ENCODE results near the gene RAB8B. TPM values are rescaled to one million over a fixed set of nuclear protein-coding genes. Genes with fewer than 3 reads are reported as not detected.

RAB8B gene
- total RNA-seq, 1 experiment from 2014 or later: 16.0 TPM

DNA sequence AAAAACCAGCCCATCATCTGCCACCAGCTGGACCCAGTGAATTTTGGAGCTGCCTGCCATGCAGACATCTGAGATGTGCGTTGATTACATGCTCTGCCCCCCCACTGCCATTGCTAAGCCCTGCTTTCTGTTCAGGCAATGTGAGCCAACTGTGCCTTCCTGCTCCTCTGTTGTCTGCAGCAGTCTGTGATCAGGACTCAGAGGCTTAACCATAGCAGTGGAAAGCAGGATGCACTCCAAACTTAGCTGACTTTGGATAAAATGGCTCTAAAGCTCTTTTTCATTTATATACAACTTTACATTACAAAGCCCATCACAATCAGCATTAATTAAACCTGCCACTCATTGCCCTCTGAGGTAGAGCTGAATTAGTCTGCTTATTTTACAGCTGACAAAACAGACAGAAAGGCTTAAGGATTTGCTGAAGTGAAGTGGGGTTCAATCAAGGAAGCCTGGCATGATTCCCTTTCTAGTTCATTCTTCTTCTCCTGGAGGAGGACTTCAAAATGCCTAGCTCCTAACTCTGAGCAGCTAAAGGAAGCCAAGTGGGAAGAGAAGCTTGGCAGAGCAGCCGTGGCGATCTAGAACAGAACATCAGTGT, 16.5 kb upstream of the RAB8B start:
- Mint-ChIP-seq H3K4me1 (ENCODE audit: low read depth, unreplicated experiment) (no peaks in the 10 kb centered on the region), H3K27ac (ENCODE audit: unreplicated experiment) (no peak overlapping the region), H3K9me3 (ENCODE audit: low read depth, unreplicated experiment) (no peaks in the 10 kb centered on the region), H3K4me3 (ENCODE audit: low read depth, unreplicated experiment) (no peak overlapping the region), H3K36me3 (ENCODE audit: insufficient read depth, unreplicated experiment) (no peaks in the 10 kb centered on the region), H3K27me3 (ENCODE audit: unreplicated experiment) (no peaks in the 10 kb centered on the region)
- DNase-seq: no peak
- intact Hi-C loops (cut with micrococcal nuclease; ENCODE audit: unreplicated experiment): no loop called here
- BruUV-seq (replicated peaks): no TSS peak
- CTCF ChIA-PET: interaction anchor here (0.5 kb wide), 1 partner anchor 882 kb away, joined by 3 read pairs; no protein-coding TSS in a partner anchor
- TF ChIP-seq CTCF (IDR thresholded peaks at IDR 0.05; ENCODE audit: unreplicated experiment): no peak

- CTCF ChIA-PET: no interaction called here
- Mint-ChIP-seq H3K4me3 (ENCODE audit: low read depth, unreplicated experiment) (no peak overlapping the region), H3K27me3 (ENCODE audit: unreplicated experiment) (no peaks in the 10 kb centered on the region), H3K4me1 (ENCODE audit: low read depth, unreplicated experiment) (no peaks in the 10 kb centered on the region), H3K27ac (ENCODE audit: unreplicated experiment) (no peak overlapping the region), H3K36me3 (ENCODE audit: insufficient read depth, unreplicated experiment) (no peaks in the 10 kb centered on the region), H3K9me3 (ENCODE audit: low read depth, unreplicated experiment) (no peaks in the 10 kb centered on the region)
- DNase-seq: no peak
- no TSS peak for BruUV-seq (replicated peaks)
- TF ChIP-seq CTCF (IDR thresholded peaks at IDR 0.05; ENCODE audit: unreplicated experiment): no peak
- intact Hi-C loops (cut with micrococcal nuclease; ENCODE audit: unreplicated experiment): no loop called here
Observed at GRCh38 chr15:63176302-63176701, 13.1 kb upstream of the RAB8B start.

DNA sequence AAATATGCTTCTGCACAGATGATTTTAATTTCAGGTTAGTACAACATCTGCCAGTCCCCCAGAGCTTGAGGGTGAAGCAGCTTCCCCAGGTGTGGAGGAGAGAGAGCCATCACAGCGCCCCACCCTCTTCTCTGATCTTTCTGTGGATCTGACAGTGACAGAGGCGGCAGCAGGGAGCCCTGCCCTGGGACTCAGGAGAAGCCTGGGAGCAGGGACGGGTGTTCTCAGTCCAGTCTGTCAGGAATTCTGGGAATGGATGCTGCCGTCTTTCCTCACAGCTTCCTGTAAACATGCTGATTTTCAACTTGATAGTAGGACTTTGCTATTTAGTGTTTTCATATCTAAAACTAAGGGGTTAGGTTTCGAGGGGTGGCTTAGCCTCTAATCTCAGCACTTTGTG, 11.4 kb upstream of the RAB8B start:
- DNase-seq: no peak
- no peaks in the 10 kb centered on the region for H3K36me3 Mint-ChIP-seq (ENCODE audit: insufficient read depth, unreplicated experiment)
- intact Hi-C loops (cut with micrococcal nuclease; ENCODE audit: unreplicated experiment): no loop called here
- no peaks in the 10 kb centered on the region for H3K9me3 Mint-ChIP-seq (ENCODE audit: low read depth, unreplicated experiment)
- no peak overlapping the region for H3K27ac Mint-ChIP-seq (ENCODE audit: unreplicated experiment)
- no TSS peak for BruUV-seq (replicated peaks)
- H3K4me1 Mint-ChIP-seq (ENCODE audit: low read depth, unreplicated experiment): no peaks in the 10 kb centered on the region
- CTCF ChIA-PET: interaction anchor here (0.5 kb wide), 1 partner anchor 225 kb away, joined by 3 read pairs; no protein-coding TSS in a partner anchor
- H3K27me3 Mint-ChIP-seq (ENCODE audit: unreplicated experiment): no peaks in the 10 kb centered on the region
- no peak overlapping the region for H3K4me3 Mint-ChIP-seq (ENCODE audit: low read depth, unreplicated experiment)
- TF ChIP-seq CTCF (IDR thresholded peaks at IDR 0.05; ENCODE audit: unreplicated experiment): no peak

DNA sequence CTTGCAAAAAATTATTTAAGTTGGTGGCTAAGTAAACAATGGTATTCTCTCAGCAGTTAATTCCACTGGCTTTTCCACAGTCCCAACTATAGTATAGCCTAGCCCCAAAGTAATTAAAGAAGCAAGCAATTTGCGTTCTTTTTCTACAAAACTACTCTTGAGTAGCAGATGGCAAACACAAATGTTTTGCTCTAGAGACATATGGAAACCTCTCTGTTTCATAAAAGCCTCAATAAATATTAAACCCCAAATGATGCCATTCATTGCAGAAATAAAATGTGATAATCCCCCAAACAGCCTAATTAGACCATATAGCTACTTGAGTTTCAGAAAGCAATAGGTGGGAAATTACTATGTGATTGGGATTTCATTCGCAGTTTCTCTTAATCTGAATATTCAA, 8.7 kb upstream of the RAB8B start:
- Mint-ChIP-seq H3K4me1 (ENCODE audit: low read depth, unreplicated experiment) (peaks cover 8% of the 10 kb centered on the region), H3K4me3 (ENCODE audit: low read depth, unreplicated experiment) (no peak overlapping the region), H3K27ac (ENCODE audit: unreplicated experiment) (no peak overlapping the region), H3K36me3 (ENCODE audit: insufficient read depth, unreplicated experiment) (no peaks in the 10 kb centered on the region), H3K27me3 (ENCODE audit: unreplicated experiment) (no peaks in the 10 kb centered on the region), H3K9me3 (ENCODE audit: low read depth, unreplicated experiment) (no peaks in the 10 kb centered on the region)
- intact Hi-C loops (cut with micrococcal nuclease; ENCODE audit: unreplicated experiment): no loop called here
- CTCF ChIA-PET: no interaction called here
- no peak for TF ChIP-seq CTCF (IDR thresholded peaks at IDR 0.05; ENCODE audit: unreplicated experiment)
- DNase-seq: no peak
- BruUV-seq (replicated peaks): no TSS peak
